Suppressor macrophage treated with lipopolysaccharide for 1 hour (primary cell): Measurements from ENCODE around the gene EPHX1.

Experiments used
- DNase-seq, 3 donors: peaks; one replicate each; pipeline ENCODE4 v3.0.0-alpha.2; 2020 to 2022

EPHX1 gene

DNA sequence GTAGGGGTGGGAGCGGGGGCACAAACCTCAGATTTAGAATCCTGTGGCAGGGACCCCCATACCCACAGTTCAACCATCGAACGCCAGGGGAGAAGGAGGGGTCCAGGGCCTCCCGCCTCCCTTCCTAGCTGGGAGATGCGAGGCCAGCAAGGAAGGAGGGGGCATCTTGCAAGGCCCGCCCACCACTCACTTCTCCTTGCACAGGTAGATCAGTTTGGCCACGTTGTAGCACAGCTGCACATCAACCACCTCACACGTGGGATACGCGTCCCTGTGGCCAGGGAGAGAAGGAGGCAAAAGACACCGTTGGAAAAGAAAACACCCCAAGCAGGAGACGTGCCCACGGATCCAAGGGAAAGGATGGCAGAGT is 52.6 kb downstream of the EPHX1 start:
- DNase-seq, result no peak

DNA sequence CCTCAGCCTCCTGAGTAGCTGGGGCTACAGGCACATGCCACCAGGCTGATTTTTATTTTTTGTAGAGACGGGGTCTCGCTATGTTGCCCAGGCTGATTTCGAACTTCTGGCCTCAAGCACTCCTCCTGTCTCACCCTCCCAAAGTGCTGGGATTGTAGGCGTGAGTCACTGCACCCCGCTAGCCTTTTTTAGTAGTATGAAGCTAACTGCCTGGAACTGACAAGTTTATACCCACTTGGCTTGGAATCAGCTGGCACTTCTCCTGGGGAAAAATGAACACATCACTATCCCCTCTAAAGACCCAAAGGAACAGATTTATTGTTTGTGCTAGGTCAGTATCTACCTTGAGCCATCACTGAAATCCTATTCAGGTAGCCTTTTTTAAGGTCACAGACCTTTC is 53.2 kb downstream of the EPHX1 start:
- no peak for DNase-seq

DNA sequence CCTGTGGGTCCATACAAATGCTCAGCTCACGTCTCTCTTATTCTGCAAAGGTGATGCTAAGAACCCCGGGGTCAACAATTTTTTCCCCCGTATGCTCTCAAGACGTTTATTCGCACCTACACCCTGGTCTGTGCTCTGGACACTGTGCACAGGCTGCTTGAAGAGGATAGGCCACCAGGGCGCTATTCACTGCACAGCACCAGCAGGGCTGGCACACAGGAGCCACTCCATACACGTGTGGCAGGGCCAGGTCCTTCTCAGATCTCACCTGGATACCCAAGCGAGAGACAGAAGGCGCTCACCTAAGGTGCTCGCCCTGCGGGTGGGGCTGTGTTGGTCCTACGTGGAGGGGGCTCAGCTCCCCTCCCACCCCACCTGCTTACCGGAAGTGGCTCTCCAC is 55.6 kb downstream of the EPHX1 start:
- no peak for DNase-seq

DNA sequence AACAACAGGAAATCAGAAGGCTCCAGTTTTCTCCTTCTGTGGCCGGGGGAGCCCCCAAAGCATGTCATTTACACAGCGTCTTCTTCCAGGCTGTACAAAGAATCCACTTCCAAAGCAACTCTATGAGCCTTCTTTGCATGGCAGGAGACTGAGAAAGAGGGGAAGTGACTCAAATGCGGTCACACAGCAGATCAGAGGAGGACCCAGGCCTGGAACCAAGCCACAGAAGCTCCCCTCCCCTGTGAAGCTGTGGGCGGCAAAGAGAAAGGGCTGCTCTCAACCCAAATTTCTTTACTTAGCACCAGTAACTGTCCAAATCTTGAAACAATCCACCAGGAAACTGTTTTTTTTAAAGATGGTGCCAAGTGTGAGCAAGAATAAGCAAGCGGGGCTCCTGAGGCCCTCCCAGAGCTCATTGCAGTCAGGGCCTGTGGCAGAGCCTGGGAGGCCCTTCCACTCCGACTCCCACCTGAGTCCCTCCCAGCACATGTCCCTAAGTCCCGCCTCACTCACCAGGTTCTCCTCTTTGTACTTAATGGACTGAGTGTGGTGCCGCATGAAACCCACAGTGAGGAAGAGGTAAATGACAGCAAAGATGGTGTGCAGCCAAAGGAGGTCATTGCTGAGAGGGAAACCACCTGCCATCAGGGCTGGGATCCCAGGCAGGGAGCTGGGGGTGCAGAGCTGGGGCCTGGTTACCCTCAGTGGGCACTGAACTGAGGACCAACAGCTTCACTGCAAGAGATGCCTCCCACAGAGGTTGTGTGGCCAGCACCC is 56.3 kb downstream of the EPHX1 start:
- DNase-seq, result peak; percentile 86 to 89 (median 86)

DNA sequence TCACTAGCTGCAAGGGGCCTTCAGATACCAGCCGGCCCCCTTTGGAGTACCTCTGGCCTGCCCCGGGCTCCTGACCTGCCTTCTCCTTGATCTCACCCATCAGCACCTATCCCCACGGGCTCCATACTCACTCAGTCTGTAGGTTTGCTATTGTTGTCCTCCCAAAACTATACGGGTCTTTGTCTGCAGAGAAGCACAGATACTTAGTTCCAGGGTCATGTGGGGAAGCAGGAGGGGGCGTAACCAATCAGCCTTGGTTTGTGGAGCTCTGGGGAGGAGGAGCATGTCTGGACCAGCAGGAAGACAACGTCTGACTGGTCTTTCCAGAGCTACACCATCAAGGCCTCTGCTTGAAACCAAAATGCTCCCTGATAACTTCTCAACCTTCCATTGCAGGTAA is 57.1 kb downstream of the EPHX1 start:
- DNase-seq, result peak in 2 of 3 donors; percentile 17 to 29

DNA sequence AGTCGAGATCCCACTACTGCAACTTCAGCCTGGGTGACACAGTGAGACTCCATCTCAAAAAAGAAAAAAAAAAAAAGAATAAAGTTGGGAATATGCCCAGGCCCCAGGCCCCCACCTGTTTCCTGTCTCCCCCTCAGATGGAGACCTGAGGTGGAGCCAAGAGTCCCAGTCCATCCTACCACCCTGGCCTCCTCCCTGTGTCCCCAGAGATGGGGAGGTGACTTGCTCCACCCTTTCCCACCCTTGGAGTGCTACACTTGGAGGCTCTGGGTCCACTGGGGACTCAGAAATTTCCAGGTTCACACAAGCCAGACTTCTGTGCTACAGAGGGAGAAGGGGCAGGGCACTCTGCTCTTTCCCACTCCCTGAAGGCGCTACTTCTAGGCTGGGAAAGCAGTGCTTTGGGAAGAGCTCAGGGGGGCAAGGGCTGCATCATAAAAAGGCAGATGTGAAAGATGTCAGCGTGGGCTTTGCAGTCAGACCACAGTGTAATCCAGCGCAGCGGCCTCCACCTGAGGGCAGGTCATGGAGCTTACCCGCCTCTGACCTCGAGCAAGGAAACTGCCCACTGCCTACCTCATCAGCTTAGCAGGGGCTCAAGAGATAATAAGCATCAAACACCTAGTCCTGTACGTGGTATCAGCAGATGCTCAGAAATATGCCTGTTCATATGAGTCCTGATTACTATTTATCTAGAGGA is 58.9 kb downstream of the EPHX1 start:
- no peak for DNase-seq

DNA sequence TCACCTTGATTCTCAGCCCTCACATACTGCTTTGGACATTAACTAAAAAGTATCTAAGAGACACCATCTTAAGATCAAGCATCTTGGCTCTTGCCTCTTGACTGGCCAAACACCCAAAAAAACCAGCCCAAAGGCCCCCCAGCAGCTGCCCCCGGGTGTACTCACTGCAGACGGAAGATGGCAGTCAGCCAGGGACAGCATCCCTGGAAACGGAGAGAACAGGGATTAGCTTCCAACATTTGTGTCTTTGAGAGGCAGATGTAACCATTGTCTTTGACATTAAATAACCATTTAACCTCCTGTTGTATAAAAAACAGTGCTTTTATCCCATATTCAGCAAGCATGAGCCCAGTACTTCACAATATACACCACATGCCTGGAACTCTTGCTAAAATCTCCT is 61.0 kb downstream of the EPHX1 start:
- no peak for DNase-seq

DNA sequence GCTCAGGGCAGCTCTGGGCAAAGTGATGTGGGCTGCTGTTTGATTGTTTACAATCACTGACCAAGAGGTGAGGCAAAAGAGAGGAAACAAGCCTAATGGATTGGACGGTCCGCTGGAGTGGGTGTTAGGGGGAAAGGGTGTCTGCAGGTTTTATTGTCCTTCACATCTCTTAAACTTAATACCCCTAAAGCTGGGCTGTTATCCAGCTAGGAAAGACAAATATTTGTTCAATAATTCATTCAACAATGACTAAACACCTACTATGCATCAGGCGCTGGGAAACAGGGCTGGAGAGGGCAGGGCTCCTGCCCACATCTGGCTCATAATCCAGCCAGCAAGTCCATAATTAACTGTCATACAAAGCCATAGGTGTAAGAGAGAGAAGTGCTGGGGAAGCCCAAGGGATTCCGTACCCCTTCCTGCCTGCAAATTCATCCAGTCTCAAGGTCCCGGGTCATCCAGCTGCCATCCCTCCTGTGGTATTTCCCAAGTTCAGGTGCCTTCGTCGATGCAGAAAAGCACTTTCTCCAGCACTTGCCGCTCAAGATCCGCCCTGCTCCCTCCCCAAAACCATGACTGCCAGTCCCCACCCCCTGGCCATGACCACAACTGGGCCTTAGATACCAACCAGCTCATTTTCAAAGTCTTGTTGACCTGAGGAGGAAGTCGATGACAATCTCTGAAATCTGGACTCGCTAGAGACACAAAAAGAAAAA is 61.6 kb downstream of the EPHX1 start:
- DNase-seq, result no peak

DNA sequence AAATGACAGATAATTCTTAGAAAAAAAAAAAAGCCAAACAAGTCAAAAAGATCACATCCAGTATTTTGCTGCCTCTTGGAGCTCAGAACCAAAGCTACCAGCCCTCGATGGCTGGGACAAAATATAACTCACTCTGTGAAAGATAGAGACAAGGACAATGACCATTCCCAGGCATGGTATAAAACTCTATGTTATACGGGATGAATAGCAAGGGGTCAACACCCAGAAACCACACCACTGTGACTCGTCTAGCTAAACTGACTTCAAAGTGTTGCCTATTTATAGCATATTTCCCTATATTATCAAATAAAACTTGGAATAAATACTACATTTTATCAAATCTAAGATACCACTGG is 62.1 kb downstream of the EPHX1 start:
- no peak for DNase-seq

DNA sequence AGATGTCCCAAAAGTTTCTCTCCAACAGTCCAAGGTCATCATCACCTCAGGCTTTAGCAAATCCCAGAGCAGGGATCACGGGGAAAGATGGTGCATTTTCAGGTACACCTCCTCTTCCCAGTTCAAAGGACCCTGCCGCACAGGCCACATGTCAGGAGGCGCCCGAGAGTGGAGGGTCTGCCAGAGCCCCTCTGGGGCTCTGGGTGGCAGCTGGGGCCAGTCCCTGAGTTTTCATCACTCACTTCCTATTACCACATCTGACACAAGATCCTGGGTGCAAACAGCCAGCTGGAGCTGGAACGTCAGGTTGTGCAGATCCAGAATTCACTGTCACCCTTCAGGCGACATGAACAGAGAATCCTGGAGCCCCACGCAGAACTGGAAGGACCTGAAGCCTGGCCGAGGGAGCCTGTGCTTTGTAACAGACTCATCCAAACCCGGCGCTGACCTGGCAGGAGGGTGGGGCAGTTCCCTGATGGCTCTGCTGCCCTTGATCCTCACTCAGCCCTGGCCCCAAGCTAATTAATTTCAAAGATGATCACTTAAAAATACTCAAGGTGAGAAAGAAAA is 63.4 kb downstream of the EPHX1 start:
- DNase-seq, result no peak

DNA sequence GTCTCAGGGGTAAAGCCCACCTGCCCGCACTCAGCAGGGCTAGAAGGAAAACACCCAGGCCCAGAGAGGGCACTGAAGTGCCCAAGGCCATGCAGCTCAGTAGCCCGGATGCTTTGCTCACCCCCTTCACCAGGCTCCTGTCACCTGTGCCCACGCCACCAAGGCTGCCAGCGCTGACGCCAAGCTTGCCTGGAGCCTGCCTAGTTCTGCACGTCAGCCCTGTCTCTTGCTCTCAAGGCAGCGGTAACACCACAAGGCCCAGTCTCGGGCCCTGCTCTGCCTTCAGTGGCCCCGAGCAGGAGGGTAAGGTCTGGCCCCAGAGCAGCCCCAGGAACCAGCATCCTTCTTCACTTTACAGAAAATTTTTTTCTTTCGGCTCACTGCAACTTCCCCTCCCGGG is 64.5 kb downstream of the EPHX1 start:
- no peak for DNase-seq

DNA sequence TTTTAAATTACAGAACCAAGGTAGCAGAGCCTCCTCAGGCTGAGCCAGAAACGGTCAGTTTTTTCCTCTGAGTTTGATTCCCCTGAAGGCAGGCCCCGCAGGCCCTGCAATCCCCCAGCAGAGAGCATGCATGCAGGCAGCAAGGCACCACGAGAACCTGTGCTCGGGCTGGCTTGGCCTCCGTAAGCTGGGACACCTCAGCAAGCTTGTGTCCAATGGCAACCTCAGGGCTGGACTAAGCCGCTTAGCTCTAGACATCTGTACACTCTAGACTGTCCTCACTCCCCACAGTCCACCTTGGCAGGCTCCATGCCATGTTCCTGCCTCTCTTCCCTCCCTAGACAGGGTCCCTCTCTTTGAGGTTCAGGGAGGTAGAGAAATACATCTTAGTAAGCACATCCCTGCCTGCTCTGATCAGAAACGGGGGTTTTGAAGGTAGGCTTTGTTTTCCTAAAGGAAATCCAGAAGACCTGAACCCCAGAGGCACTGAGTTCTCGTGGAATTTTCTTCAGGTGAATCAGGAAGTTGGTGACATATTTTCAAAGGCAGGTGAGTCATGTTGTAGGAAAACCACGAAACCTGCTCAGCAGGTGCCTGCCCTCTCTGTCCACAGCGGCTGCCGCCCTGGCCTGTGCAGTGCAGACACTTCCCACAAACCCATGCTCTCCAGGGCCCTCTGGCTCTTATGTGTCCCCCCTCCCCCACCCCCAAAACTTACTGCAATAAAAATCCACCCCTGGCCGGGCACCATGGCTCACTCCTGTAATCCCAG is 65.3 kb downstream of the EPHX1 start:
- no peak for DNase-seq

DNA sequence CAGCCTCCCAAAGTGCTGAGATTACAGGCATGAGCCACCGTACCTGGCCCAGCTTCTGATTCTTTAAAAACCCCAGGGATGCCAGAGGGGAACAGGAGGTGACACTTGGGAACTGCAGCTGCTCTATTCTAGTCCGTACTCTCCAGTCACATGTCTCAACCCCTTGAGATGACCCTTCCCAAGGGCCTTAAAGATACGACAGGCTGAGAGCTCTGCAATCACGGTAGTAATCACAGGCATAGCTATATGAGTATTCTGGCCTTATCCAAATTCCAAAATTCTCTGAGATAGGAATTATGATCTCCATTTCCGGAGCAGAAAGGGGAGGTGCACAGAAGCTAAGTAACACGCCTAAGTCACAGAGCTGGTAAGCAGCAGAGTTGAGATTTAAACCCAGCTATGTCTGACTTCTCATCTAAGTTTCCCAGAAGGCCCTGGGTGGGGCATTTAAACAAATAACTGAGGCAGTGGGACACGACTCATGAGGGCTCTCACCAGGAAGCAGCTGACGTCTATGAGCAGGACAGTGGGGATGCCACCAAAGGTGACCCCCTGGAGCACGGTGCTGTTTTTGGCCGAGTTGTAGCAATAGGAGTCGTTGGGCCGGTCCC is 67.1 kb downstream of the EPHX1 start:
- DNase-seq, result no peak

DNA sequence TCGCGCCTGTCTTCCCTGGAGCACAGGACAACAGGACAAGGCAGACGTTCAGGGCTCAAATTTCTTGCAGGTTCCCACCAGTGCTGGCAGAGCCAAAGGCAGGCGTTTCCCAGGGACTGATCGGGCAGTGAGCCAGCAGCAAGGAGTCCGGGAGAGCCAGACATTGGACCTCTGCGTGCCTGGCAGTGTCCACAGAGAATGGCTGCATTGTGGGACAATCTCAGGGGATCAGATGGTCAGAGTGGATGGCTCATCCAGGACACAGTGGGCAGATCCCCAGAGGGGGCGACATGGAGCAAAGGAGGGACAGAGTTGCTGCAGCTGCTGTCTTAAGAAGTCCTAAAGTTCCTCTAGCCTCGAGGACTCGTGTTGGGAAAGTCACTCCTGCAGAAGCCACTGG is 67.7 kb downstream of the EPHX1 start:
- peak; percentile 56 to 78 (median 56) for DNase-seq

DNA sequence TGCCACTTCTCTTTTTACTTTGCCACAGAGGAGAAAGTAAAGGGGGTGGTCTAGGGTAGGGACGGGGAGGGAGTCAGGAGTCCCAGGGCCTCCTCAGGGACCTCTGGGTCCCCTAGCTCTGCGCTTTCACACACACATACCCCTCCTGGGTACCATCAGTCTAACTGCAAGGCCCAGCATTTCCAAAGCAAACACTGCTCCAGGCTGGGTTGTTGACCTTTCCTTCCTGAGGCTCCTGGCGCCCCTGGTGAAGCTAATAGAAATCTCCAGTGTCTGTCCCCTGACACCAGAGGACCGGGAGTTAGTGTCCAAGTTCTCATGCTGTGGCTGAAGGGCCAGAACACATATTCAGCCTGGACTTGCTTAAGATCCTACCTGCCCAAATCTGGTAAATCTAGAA is 68.4 kb downstream of the EPHX1 start:
- DNase-seq, result peak in 1 of 3 donors; percentile 35

DNA sequence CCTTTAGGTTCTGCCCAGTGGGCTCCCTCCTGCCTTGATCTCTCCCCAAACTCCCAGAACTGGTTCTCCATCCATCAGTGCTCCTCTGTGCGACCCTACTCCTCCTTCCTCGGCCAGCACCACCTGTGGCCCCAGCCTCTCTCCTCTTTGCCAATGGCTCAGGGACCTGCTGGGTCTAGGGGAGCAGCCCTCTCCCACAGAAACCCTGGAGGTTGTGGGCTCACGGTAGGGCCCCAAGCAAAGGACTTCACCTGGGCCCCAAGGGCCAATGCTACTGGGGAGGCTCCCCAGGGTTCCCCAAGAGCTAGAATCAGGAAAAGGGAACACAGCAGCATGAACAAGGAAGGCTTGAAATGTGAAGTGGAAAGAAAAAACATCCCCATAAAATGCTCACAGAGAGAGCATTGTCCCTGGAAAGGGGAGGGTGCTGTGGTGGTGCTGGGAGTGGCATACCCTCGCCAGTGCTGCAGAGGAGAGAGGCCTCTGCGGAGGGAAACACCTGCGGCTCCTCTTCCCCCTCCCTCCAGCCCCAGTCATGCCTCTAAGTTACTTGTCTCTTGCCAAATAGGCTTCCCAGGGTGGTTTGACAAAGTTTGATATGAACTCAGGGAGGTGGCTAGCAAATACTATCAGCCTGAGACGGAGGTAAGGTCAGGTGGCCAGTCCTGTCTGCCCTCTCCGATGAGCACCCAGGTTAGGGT is 69.7 kb downstream of the EPHX1 start:
- DNase-seq, result peak in 1 of 3 donors; percentile 23

DNA sequence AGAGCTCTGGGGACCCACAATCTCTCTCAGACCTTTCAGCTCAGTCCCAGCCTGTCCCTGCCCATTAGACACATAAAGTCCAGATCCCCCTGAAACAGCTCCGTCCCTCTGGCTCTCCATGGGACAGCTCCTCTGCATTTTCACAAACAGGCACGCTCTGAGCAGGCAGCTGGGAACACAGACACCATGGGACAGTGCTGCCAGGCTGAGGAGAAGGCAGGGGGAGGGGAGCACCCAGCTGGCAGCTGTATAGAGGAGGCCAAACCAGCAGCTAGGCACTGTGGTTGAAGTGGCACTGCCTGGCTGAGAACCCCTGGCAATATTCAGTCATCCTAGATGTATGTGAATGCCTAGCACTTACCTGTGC is 70.3 kb downstream of the EPHX1 start:
- no peak for DNase-seq

DNA sequence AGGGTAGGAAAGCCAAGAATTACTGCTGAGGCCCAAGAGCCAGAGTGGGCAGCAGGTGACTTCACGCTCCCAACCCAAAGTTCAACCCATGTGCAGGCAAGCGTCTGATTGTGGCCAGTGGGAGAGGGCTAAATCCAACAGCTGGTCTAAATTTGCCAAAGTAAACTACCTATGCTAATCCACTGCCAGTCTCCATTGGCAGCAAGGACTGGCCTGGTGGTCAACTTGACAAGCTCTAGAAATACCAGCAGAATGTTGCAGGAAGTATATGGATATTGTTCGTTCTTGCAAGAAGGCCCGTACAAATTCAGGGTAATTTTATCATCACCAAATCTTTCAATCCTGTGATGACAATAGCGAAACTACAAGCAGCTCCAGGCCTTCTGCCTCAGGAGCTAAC is 70.7 kb downstream of the EPHX1 start:
- DNase-seq, result no peak

DNA sequence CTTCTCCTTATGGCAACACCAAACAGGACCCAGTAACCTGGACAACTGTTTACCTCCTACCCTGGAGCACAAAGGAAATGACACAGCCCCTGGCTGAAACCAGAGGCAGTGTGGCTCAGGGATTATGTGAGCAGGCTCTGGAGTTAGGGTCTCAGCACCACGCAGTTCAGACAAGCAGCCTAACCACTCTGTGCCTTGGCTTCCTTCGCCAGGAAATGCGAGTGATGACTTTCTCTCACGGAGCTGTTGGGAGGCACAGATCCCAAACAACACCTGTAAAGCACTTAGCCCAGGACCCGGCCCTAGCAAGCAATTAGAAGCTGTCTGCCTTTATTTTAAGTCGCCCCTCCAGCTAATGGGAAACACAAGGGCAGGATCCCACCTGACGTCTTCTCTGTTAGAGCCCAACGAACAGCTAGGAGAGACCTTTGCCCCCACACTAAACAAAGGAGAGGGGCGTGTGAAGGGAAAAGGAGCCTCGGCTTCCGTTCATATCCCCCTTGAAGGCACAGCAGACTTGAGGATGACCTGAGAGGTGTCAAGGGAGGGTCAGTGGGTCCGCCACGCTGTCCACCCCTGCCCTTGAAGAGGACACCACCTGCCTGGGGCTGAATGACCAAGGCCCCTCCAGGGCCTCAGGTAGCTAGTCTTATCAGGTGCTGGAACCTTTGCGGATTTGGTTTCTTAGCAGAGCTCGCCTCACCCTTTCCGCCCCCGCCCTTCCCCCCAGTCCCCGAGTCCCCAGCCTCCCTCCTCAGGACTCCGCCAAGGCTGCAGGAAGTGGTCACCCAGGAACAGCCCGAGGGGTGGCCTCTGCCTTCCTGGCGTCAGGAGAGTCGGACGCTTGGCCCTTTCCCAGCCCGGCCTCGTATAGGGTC is 71.4 kb downstream of the EPHX1 start:
- DNase-seq, result peak; percentile 36 to 75 (median 46)

DNA sequence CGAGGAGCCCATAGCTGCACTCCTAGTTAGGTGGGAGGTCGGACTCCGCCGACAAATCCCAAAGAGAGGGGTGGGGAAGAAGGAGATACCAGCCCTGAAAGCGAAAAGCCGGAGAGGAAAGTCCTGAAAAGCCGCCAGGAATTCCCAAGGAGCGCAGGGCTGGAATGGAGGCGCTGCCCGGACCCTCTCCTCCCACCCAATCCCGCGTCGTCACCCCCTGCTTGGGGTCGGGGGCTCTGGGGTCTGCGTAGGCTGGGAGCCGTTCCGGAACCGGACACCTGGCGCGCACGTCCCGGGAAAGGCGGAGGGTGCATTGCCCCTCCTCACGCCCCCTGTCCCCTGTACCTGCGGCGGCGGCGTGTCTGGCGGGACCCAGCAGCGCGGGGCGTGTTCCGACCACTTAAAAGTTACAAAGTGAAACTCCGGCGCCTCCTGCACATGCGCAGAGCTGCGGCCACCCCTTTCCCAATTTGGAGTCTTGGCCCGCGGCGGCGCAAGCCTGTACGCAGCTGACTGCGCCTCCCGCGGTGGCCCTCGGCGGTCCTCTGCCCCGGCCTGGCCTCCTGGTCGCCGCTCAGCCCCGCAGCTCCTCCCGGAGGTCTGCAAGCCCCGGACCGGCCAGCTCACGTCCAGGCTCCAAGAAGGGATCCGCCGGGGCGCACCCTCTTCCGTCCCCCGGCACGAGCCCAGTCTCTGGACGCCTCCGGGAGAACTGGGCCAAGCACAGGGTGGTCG is 72.2 kb downstream of the EPHX1 start, which contains the start of gene TMEM63A:
TSS of gene TMEM63A (minus strand) at position 422 of the 735 bp plus-strand sequence. CDS start 4,800 bp downstream, outside the sequence.
- DNase-seq, result peak; percentile 94 to 96 (median 94)
